HCT116 (cell line): ENCODE results near the gene CD7. TPM values are rescaled to one million over a fixed set of nuclear protein-coding genes. Genes with fewer than 3 reads are reported as not detected.
A peak's percentile ranks its signal among the peaks of the same experiment; 100 is the strongest.

Source experiments
- ATAC-seq: fragments of 200-7000 bp; cut with Tn5 transposase; 2 replicates; pipeline ENCODE4 v1.9.1; 2020; ENCODE audit warnings: mild to moderate bottlenecking, moderate library complexity
- BruUV-seq: library from RNA; stranded (reverse); fragments of 400-500 nt; replicated peaks from 2 replicates; lab custom pipeline; 2021; lab: Mats Ljungman, UMichigan
- CTCF ChIA-PET: fragments of 300-600 bp; sonication (Branson Sonifier 250); formaldehyde crosslinking; loops from one replicate; lab custom pipeline; 2021; ENCODE audit warnings: antibody characterized with exemption; lab: Charles Lee
- POLR2A ChIA-PET: fragments of 300-600, 350-600 bp; sonication (Branson Sonifier 250); formaldehyde crosslinking; loops from one replicate; lab custom pipeline; 2021; ENCODE audit warnings: antibody characterized with exemption; lab: Charles Lee
- RAD21 ChIA-PET, 2 experiments: fragments of 300-600 bp; sonication (Branson Sonifier 250); formaldehyde crosslinking; loops; one replicate each; lab custom pipeline; 2023; ENCODE audit warnings: low total read pairs in 2 of 2; ENCODE audit not compliant: uncharacterized antibody in 2 of 2, unreplicated experiment in 2 of 2, low non-redundant PET in 1 of 2; lab: Charles Lee
- DNase-seq: peaks from one replicate; pipeline ENCODE4 v3.0.0-alpha.2; 2010; ENCODE audit warnings: low read depth, low spot score
- H2AFZ ChIP-seq: fragments of 200-600 bp; shearing (Covaris generic), sonication (generic); 2 replicates; pipeline ENCODE4 v1.6.1; 2017; ENCODE audit warnings: low read depth, mixed run types, mixed read lengths, antibody characterized with exemption, low read length; ENCODE audit not compliant: poor library complexity, severe bottlenecking
- H3K27ac ChIP-seq: 2 replicates; pipeline ENCODE4 v1.5.1; 2012; ENCODE audit warnings: low read depth, low read length
- H3K27me3 ChIP-seq: fragments of 200-600 bp; sonication (generic); 2 replicates; pipeline ENCODE4 v1.6.1; 2016; ENCODE audit warnings: mixed run types, low read length, mixed read lengths; ENCODE audit not compliant: insufficient read depth
- H3K36me3 ChIP-seq, 2 experiments: fragments of 200-500 bp in 1 of 2; fragments of 200-600 bp in 1 of 2; sonication (Bioruptor generic) in 1 of 2; sonication (generic) in 1 of 2; 2 replicates each; pipeline versions ENCODE4 v1.5.1 to v1.6.1; 2014 to 2016; ENCODE audit warnings: low read length in 2 of 2, inconsistent platforms in 1 of 2, mixed read lengths in 1 of 2, mixed run types in 1 of 2; ENCODE audit not compliant: insufficient read depth in 2 of 2, control insufficient read depth in 1 of 2
- H3K4me1 ChIP-seq, 2 experiments: fragments of 200-600 bp in 1 of 2; sonication (generic) in 1 of 2; 2 replicates each; pipeline versions ENCODE4 v1.5.1 to v1.6.1; 2012 to 2017; ENCODE audit warnings: low read length in 2 of 2, inconsistent platforms in 1 of 2, mild to moderate bottlenecking in 1 of 2, mixed read lengths in 1 of 2, mixed run types in 1 of 2, moderate library complexity in 1 of 2; ENCODE audit not compliant: insufficient read depth in 2 of 2, control insufficient read depth in 1 of 2
- H3K4me2 ChIP-seq: fragments of 200-600 bp; sonication (generic); 2 replicates; pipeline ENCODE4 v1.6.1; 2017; ENCODE audit warnings: mixed run types, low read length, mixed read lengths
- H3K4me3 ChIP-seq, 2 experiments: fragments of 200-600 bp in 1 of 2; sonication (generic) in 1 of 2; replicated peaks in 1 of 2; 2 replicates each; pipeline ENCODE4 v1.5.1; 2011 to 2016; ENCODE audit warnings: low read length in 2 of 2, control low read depth in 1 of 2, low read depth in 1 of 2, mild to moderate bottlenecking in 1 of 2, mixed read lengths in 1 of 2, mixed run types in 1 of 2
- H3K79me2 ChIP-seq: fragments of 200-600 bp; sonication (generic); 2 replicates; pipeline ENCODE4 v1.6.1; 2017; ENCODE audit warnings: mild to moderate bottlenecking, mixed run types, low read length, moderate library complexity, mixed read lengths; ENCODE audit not compliant: insufficient read depth
- H3K9ac ChIP-seq: fragments of 200-600 bp; sonication (generic); 2 replicates; pipeline ENCODE4 v1.6.1; 2016; ENCODE audit warnings: low read length, mixed read lengths
- H3K9me2 ChIP-seq: fragments of 200-600 bp; sonication (generic), shearing (Covaris generic); 2 replicates; pipeline ENCODE4 v1.6.1; 2017; ENCODE audit warnings: mixed run types, mild to moderate bottlenecking, moderate library complexity; ENCODE audit not compliant: insufficient read depth
- H3K9me3 ChIP-seq, 2 experiments: fragments of 200-500 bp in 1 of 2; fragments of 200-600 bp in 1 of 2; sonication (Bioruptor generic) in 1 of 2; sonication (generic) in 1 of 2; 2 replicates each; pipeline ENCODE4 v1.6.1; 2014 to 2017; ENCODE audit warnings: low read length in 2 of 2, mixed read lengths in 2 of 2, inconsistent platforms in 1 of 2, low read depth in 1 of 2, mild to moderate bottlenecking in 1 of 2, mixed run types in 1 of 2, moderate library complexity in 1 of 2; ENCODE audit not compliant: control insufficient read depth in 1 of 2, insufficient read depth in 1 of 2
- H4K20me1 ChIP-seq: fragments of 200-600 bp; sonication (generic), shearing (Covaris generic); 2 replicates; pipeline ENCODE4 v1.6.1; 2017; ENCODE audit warnings: mixed run types, mild to moderate bottlenecking, moderate library complexity; ENCODE audit not compliant: insufficient read depth
- CBX3 ChIP-seq: IDR thresholded peaks from 2 replicates; pipeline ENCODE4 v1.6.1; 2012; ENCODE audit warnings: low read depth
- CEBPB ChIP-seq: IDR thresholded peaks from 2 replicates; pipeline ENCODE4 v1.6.1; 2012; ENCODE audit warnings: low read depth
- CTCF ChIP-seq, 3 experiments: fragments of 200-600 bp in 1 of 3; sonication (generic) in 1 of 3; IDR thresholded peaks in 2 of 3; conservative IDR thresholded peaks in 1 of 3; 2 replicates each; pipeline ENCODE4 v1.5.1; 2012 to 2017; ENCODE audit warnings: low read depth in 2 of 3, low read length in 2 of 3, antibody characterized with exemption in 1 of 3, borderline replicate concordance in 1 of 3, control low read depth in 1 of 3, mild to moderate bottlenecking in 1 of 3, mixed read lengths in 1 of 3, mixed run types in 1 of 3, moderate library complexity in 1 of 3; ENCODE audit not compliant: insufficient read depth in 1 of 3
- ELF1 ChIP-seq: IDR thresholded peaks from 2 replicates; pipeline ENCODE4 v1.6.1; 2012; ENCODE audit warnings: low read depth, borderline replicate concordance
- FOSL1 ChIP-seq: IDR thresholded peaks from 2 replicates; pipeline ENCODE4 v1.6.1; 2012; ENCODE audit warnings: low read depth
- RAD21 ChIP-seq: IDR thresholded peaks from 2 replicates; pipeline ENCODE4 v1.6.1; 2012; ENCODE audit warnings: low read depth, mild to moderate bottlenecking
- SIN3A ChIP-seq: IDR thresholded peaks from 2 replicates; pipeline ENCODE4 v1.6.1; 2012; ENCODE audit warnings: low read depth
- TCF7L2 ChIP-seq: IDR thresholded peaks from 2 replicates; pipeline ENCODE4 v1.7.0; 2011; ENCODE audit warnings: borderline replicate concordance, inconsistent platforms; ENCODE audit not compliant: insufficient read depth, insufficient read length; ENCODE audit errors: extremely low read depth
- YY1 ChIP-seq: IDR thresholded peaks from 2 replicates; pipeline ENCODE4 v1.6.1; 2011; ENCODE audit warnings: low read length, low read depth, moderate library complexity, mild to moderate bottlenecking; ENCODE audit not compliant: insufficient replicate concordance; ENCODE audit errors: extremely low read depth
- intact Hi-C: fragments of 100-400 bp; cut with micrococcal nuclease; formaldehyde crosslinking; loops from 2 replicates; pipeline ENCODE4 v1.10.0; 2022
- total RNA-seq: library from RNA; stranded (reverse); gene quantifications from one replicate; pipeline ENCODE4 v1.2.1, GENCODE V29; 2021; ENCODE audit not compliant: unreplicated experiment
- TF ChIP-seq, protein P1 (sequence below): IDR thresholded peaks from 2 replicates; pipeline ENCODE4 v1.6.1; 2011; ENCODE audit warnings: mild to moderate bottlenecking, low read length, moderate library complexity; ENCODE audit not compliant: insufficient replicate concordance; ENCODE audit errors: extremely low read depth

Gene CD7
- total RNA-seq, 1 experiment from 2014 or later, result 0.61 TPM

DNA sequence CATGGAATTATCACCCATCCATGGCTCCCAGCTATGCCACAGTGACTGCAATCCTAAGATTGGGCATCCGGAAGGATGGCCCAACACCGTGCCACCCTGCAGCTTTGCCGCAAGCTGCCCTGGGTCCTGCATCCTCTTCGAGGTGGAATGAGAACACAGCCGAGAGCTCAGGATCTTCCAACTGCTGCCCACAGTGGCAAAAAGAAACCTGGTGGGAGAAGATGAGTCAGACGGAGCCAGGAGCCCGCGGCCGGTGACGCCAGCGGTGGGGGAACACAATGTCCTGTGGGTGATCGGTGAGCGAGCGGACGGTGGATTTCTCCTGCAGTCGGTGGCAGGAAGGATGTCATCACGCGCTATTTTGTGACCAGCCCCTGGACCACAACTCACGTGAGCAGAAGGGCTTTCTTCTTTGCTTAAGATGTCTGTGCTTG is 20.1 kb downstream of the CD7 start:
- Histone ChIP-seq H3K9me2 (no peaks in the 10 kb centered on the region), H3K36me3 (no peaks in the 10 kb centered on the region), H3K79me2 (peaks cover under 1% of the 10 kb centered on the region; the same call in 1 of the 2 replicates), H4K20me1 (no peaks in the 10 kb centered on the region), H3K27ac (peak overlapping the region; percentile 89), H3K27me3 (no peaks in the 10 kb centered on the region), H3K9ac (peak overlapping the region; percentile 69), H3K4me1 (peaks cover 35 to 62% of the 10 kb centered on the region in 2 experiments), H3K4me2 (peak overlapping the region; percentile 93), H2AFZ (peak overlapping the region; percentile 32), H3K9me3 (no peaks in the 10 kb centered on the region), H3K4me3 (peak overlapping the region; percentile 52 to 62)
- RAD21 ChIA-PET, result no interaction called here
- POLR2A ChIA-PET, result interaction anchor here (0.9 to 2.1 kb wide), 5 partner anchors 9 to 36 kb away, joined by 3 to 10 read pairs (median 4); partner anchors contain the start of genes CD7 and SECTM1
- ATAC-seq (peak; percentile 10), DNase-seq (no peak)
- intact Hi-C loops, result loop anchor here (10.0 kb wide), 1 partner anchor 262 kb away; the partner anchor contains the start of genes DCXR and RAC3
- BruUV-seq, result TSS peak; percentile 63
- TF ChIP-seq YY1 (no peak), CEBPB (no peak), SIN3A (no peak), CBX3 (no peak), TCF7L2 (peak; percentile 14), CTCF (IDR thresholded peaks at IDR 0.05 in 2 of 3, conservative IDR thresholded peaks at IDR 0.05 in 1 of 3; ENCODE audit: borderline replicate concordance in 1 of 3, insufficient read depth in 1 of 3, low read depth in 2 of 3, low read length in 2 of 3) (no peak), ELF1 (no peak), RAD21 (no peak), FOSL1 (no peak; the same call in 1 of the 2 replicates)
- TF ChIP-seq, protein P1, sequence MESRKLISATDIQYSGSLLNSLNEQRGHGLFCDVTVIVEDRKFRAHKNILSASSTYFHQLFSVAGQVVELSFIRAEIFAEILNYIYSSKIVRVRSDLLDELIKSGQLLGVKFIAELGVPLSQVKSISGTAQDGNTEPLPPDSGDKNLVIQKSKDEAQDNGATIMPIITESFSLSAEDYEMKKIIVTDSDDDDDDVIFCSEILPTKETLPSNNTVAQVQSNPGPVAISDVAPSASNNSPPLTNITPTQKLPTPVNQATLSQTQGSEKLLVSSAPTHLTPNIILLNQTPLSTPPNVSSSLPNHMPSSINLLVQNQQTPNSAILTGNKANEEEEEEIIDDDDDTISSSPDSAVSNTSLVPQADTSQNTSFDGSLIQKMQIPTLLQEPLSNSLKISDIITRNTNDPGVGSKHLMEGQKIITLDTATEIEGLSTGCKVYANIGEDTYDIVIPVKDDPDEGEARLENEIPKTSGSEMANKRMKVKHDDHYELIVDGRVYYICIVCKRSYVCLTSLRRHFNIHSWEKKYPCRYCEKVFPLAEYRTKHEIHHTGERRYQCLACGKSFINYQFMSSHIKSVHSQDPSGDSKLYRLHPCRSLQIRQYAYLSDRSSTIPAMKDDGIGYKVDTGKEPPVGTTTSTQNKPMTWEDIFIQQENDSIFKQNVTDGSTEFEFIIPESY, result peak; percentile 62
- CTCF ChIA-PET, result interaction anchor here (1.5 to 1.6 kb wide), 2 partner anchors 33 to 36 kb away, joined by 3 to 4 read pairs; partner anchors contain the start of gene SECTM1
